GM15510 (cell line): ENCODE data around the gene TJP2.

Experiments used
- POLR2A ChIP-seq: IDR thresholded peaks from 3 replicates; pipeline ENCODE4 v1.6.1; 2011; ENCODE audit warnings: borderline replicate concordance; ENCODE audit not compliant: insufficient read length; ENCODE audit errors: extremely low read depth

Gene TJP2

GRCh38 chr9:69223605-69224004 is 49.5 kb downstream of the TJP2 start:
- no peak for TF ChIP-seq POLR2A

- TF ChIP-seq POLR2A, result no peak
These were observed 55.3 kb downstream of the TJP2 start for GRCh38 chr9:69229367-69229766.

DNA sequence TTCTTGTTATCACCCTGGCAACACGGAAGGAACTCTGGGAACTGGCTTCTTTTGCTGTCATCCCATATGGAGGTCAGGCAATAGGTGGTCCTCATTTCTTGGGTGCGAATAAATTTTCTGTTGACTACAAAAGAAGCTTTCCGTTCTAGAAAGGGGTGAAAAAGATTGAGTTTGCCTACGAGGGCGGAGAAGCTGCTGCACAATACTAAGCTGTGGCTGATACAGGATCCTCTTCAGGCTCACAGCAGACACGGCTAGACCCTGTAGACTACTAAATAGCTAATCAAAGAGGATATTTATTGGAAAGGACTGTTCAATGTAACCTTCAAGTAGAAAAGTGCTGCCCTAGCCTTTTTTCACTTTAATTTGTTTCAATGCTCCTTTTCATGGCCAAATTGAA is 58.1 kb downstream of the TJP2 start:
- TF ChIP-seq POLR2A, result no peak

GRCh38 chr9:69234683-69235082 is 60.6 kb downstream of the TJP2 start:
- TF ChIP-seq POLR2A, result no peak

DNA sequence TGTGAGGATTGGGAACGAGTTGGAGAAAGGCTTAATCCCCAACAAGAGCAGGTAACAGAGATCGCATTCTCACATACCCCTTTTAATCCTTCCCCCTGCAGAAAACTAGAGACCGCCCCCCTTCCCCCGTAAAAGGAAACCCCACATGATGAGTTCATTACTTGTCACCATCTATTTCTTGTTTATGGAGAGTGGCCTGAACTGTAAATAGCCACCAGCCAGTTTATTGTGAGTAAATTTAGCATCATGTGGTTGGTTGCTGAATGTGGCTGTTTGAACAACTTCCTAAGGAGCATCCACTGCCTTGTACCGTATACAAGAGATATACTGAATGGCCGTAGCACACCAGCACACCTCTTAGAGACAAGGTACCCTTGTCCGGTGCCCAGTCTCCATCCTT is 62.1 kb downstream of the TJP2 start:
- no peak for TF ChIP-seq POLR2A

DNA sequence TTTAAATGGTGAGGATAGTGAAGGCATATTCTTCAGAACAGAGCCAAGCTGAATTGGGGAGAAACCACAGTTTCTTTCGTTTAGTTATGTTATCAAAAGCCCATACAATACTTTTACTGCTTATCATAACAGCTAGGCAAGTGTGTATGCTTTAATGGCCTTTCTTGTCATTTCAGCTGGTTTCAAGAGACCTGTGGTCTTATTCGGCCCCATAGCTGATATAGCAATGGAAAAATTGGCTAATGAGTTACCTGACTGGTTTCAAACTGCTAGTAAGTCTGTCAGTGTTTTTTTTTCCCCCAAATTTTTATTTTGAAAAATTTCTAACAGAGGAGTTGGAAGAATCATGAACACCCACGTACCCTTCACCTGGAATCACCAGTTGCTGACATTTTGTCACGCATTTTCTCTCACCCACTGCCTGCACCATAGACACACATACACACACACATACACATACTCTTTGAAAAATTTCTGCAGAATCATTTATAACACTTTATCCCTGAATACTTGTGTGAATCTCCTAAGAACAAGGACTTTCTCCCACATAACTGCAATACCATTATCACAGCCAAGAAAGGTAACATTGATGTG is 63.7 kb downstream of the TJP2 start:
- TF ChIP-seq POLR2A, result no peak

DNA sequence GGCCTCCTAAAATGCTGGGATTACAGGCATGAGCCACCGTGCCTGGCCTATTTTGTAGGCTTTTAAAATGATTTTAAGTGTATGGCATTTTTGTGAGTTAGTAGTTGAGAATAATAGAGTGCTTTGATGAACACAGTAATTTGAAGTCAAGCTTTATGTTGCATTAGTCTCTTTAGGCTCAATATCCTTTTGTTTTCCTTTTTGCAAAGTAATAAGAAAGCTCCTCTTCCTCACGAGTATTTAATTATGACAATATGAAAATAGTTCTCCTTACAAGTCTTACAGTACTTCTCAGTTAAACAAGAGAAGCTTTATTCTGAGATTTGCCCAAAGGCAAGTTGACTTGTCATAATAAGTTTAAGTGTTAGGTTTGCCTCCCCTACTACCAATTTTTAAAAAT is 69.0 kb downstream of the TJP2 start:
- TF ChIP-seq POLR2A, result no peak

DNA sequence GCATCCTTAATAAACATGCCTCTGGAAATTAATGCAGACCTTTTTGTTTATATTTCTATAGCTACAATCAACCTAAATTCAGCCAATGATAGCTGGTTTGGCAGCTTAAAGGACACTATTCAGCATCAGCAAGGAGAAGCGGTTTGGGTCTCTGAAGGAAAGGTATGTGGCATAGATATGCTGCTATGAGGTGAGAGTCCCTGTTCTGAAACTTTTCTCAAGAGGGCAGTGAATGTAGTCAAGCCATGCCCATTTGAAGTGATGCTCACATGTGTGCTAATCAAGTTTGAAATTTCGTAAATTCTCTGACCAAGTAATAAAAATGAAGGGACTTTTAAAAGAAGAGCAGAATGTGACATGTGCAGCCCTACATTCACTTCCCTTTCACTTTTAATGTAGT is 72.6 kb downstream of the TJP2 start:
- no peak for TF ChIP-seq POLR2A

GRCh38 chr9:69248005-69248404 is 73.9 kb downstream of the TJP2 start:
- TF ChIP-seq POLR2A, result no peak

DNA sequence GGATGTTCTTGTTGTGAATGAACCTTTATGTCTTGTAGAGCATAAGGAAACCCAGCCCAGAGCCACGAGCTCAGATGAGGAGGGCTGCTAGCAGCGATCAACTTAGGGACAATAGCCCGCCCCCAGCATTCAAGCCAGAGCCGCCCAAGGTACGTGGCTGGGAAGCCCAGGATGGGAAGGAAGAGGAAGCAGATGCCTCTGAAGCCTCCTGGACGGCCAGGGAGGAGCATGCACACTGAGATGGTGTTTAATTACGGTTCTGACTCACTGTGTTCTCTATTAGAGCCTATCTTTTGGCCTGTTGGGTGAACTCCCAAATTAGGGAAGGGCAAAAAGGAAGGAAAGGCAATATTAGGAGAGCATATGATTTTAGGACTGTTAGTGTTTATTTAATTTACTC is 75.3 kb downstream of the TJP2 start:
- TF ChIP-seq POLR2A, result no peak

DNA sequence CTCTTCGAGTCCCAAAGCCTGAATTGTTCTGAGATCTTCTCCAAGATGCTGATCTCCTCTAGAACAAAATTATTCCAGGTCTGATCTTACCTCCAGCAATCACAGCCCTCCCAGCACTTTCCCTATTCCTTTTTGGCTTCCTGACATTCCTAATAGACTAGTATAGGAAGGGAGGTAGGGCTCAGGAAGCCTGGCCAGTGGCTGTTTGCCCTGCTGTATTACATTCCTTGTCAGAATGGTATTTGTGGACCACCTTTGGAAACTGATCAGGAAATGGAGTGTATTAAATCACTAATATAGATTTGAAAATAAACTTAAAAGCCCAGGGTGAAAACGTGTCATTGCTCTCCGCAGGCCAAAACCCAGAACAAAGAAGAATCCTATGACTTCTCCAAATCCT is 76.6 kb downstream of the TJP2 start:
- no peak for TF ChIP-seq POLR2A

DNA sequence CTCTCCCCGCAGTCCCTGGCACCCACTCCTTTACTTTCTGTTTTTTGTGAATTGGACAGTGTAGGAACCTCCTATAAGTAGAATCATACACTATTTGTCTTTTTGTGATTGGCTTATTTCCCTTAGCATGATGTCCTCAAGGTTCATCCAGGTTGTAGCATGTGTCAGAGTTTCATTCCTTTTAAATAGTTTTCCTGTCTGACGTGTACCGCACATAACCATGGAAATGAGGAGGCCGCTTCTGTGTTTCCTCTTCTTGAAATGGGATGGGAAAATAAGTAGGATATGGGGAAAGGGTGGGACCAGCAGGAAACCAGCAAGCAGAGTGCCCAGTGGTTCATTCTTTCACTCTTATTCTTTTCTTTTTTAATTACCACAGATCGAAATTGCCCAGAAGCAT is 78.4 kb downstream of the TJP2 start:
- no peak for TF ChIP-seq POLR2A

- TF ChIP-seq POLR2A, result no peak
These were observed 79.0 kb downstream of the TJP2 start for GRCh38 chr9:69253057-69253456.

DNA sequence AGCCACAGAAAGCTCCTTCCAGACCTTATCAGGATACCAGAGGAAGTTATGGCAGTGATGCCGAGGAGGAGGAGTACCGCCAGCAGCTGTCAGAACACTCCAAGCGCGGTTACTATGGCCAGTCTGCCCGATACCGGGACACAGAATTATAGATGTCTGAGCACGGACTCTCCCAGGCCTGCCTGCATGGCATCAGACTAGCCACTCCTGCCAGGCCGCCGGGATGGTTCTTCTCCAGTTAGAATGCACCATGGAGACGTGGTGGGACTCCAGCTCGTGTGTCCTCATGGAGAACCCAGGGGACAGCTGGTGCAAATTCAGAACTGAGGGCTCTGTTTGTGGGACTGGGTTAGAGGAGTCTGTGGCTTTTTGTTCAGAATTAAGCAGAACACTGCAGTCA is 80.1 kb downstream of the TJP2 start:
- TF ChIP-seq POLR2A, result no peak

DNA sequence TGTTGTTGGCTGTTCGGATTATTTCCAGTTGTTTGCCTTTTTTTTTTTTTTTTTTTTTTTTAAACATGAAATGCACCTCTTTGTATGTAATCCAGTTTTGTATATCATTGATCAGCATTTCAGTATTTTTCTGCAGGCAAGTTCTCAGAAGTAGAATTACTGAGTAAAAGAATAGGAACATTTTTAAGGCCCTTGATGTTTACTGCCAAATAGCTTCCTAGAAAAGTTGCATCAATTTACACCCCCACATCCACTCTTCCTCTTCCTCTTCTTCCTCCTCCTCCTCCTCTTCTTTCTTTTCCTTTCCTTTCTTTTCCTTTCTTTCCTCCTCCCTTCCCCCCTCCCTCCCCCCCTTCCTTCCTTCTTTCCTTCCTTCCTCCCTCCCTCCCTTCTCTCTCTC is 81.5 kb downstream of the TJP2 start:
- TF ChIP-seq POLR2A, result no peak

- no peak for TF ChIP-seq POLR2A
These were observed 84.5 kb downstream of the TJP2 start for GRCh38 chr9:69258551-69258950.

DNA sequence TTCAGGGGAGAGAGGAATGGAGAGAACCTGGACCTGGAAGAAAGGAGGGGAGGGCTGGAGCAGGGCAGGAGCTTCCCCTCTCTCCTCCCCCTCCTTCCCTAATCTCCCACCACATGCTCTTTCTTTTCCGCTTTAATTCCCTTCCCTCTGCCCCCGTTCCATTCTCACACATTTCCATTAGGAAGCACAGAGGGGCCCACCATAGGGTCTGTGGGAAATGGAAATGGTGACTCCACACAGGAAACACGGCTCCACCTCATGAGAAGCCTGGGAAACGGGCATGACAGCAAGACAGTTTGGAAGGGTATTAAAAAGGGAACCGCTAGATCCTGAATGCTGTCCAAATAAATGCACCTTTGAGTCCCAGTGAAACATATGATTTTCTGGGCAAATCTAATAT is 86.1 kb downstream of the TJP2 start:
- TF ChIP-seq POLR2A, result no peak
